Trophoblast cell (in vitro differentiated cells and primary cell): ENCODE measurements around the gene FGD5.
A peak's percentile ranks its signal among the peaks of the same experiment; 100 is the strongest.
"Not testable (repeated sequence)": the region's sequence is repeated elsewhere in the genome, so short reads cannot be mapped to it uniquely, and the experiment has no call there.

ENCODE experiments used
- DNase-seq, 2 donors: peaks; one replicate each; pipeline ENCODE4 v3.0.0-alpha.2; 2016
- H2AFZ ChIP-seq: 2 replicates; pipeline ENCODE4 v1.6.1; 2013; ENCODE audit warnings: low read length, moderate library complexity, mild to moderate bottlenecking; ENCODE audit not compliant: insufficient read depth, poor library complexity
- H2AK5ac ChIP-seq: 2 replicates; pipeline ENCODE4 v1.6.1; 2013; ENCODE audit warnings: mild to moderate bottlenecking, low read length
- H2BK120ac ChIP-seq: 2 replicates; pipeline ENCODE4 v1.6.1; 2013; ENCODE audit warnings: low read length, mild to moderate bottlenecking, moderate library complexity; ENCODE audit not compliant: insufficient read depth, poor library complexity
- H2BK12ac ChIP-seq: 2 replicates; pipeline ENCODE4 v1.6.1; 2013; ENCODE audit warnings: mild to moderate bottlenecking, low read length, moderate library complexity
- H2BK5ac ChIP-seq: 2 replicates; pipeline ENCODE4 v1.6.1; 2013; ENCODE audit warnings: low read length, low read depth, moderate library complexity, mild to moderate bottlenecking; ENCODE audit not compliant: poor library complexity
- H3K14ac ChIP-seq: 2 replicates; pipeline ENCODE4 v1.6.1; 2013; ENCODE audit warnings: mild to moderate bottlenecking, low read length
- H3K18ac ChIP-seq: 2 replicates; pipeline ENCODE4 v1.6.1; 2013; ENCODE audit warnings: mild to moderate bottlenecking, low read length
- H3K23ac ChIP-seq: 2 replicates; pipeline ENCODE4 v1.6.1; 2013; ENCODE audit warnings: low read length
- H3K27ac ChIP-seq: 2 replicates; pipeline ENCODE4 v1.5.1; 2013; ENCODE audit warnings: low read depth, mild to moderate bottlenecking, inconsistent platforms, low read length, moderate library complexity
- H3K27me3 ChIP-seq: 2 replicates; pipeline ENCODE4 v1.6.1; 2013; ENCODE audit warnings: inconsistent platforms, mild to moderate bottlenecking, low read length, moderate library complexity; ENCODE audit not compliant: insufficient read depth
- H3K36me3 ChIP-seq, 2 experiments: 1 replicate in 1 of 2; 2 replicates in 1 of 2; pipeline ENCODE4 v1.6.1; 2013; ENCODE audit warnings: low read length in 2 of 2, mild to moderate bottlenecking in 2 of 2, moderate library complexity in 1 of 2; ENCODE audit not compliant: insufficient read depth in 2 of 2, control insufficient read depth in 1 of 2
- H3K4ac ChIP-seq: 2 replicates; pipeline ENCODE4 v1.6.1; 2013; ENCODE audit warnings: low read depth, mild to moderate bottlenecking, low read length, moderate library complexity
- H3K4me1 ChIP-seq, 2 experiments: 1 replicate in 1 of 2; 2 replicates in 1 of 2; pipeline ENCODE4 v1.6.1; 2013; ENCODE audit warnings: low read length in 2 of 2, mild to moderate bottlenecking in 2 of 2, moderate library complexity in 1 of 2; ENCODE audit not compliant: insufficient read depth in 2 of 2, control insufficient read depth in 1 of 2
- H3K4me2 ChIP-seq: 2 replicates; pipeline ENCODE4 v1.6.1; 2013; ENCODE audit warnings: inconsistent platforms, mild to moderate bottlenecking, low read length, moderate library complexity
- H3K4me3 ChIP-seq: 2 replicates; pipeline ENCODE4 v1.5.1; 2013; ENCODE audit warnings: mild to moderate bottlenecking, low read depth, low read length, inconsistent platforms
- H3K79me1 ChIP-seq: one replicate; pipeline ENCODE4 v1.6.1; 2013; ENCODE audit warnings: low read length
- H3K79me2 ChIP-seq: 2 replicates; pipeline ENCODE4 v1.6.1; 2013; ENCODE audit warnings: low read length, mild to moderate bottlenecking; ENCODE audit not compliant: control insufficient read depth, insufficient read depth, poor library complexity
- H3K9ac ChIP-seq: 2 replicates; pipeline ENCODE4 v1.6.1; 2013; ENCODE audit warnings: mild to moderate bottlenecking, low read length
- H3K9me3 ChIP-seq: 2 replicates; pipeline ENCODE4 v1.6.1; 2013; ENCODE audit warnings: low read depth, mild to moderate bottlenecking, control low read depth, inconsistent platforms, low read length; ENCODE audit not compliant: insufficient read depth
- H4K12ac ChIP-seq: 2 replicates; pipeline ENCODE4 v1.6.1; 2013; ENCODE audit warnings: low read depth, mild to moderate bottlenecking, low read length, moderate library complexity
- H4K8ac ChIP-seq: 2 replicates; pipeline ENCODE4 v1.6.1; 2013; ENCODE audit warnings: low read depth, mild to moderate bottlenecking, low read length, moderate library complexity
- H4K91ac ChIP-seq: one replicate; pipeline ENCODE4 v1.6.1; 2013; ENCODE audit warnings: low read depth, mild to moderate bottlenecking, low read length, moderate library complexity
- WGBS: extraction: QIAGEN DNeasy Blood & Tissue Kit; methylation state at CpG from one replicate; pipeline ENCODE4 v1.1.7; 2013; ENCODE audit warnings: missing lambda C conversion rate; ENCODE audit not compliant: insufficient read length, insufficient coverage; ENCODE audit errors: extremely low coverage; 5-methylcytosine and 5-hydroxymethylcytosine counted together

The FGD5 gene

GRCh38 chr3:14899993-14900618 is 81.3 kb downstream of the FGD5 start:
- Histone ChIP-seq H2BK12ac (no peak overlapping the region), H3K27ac (no peak overlapping the region), H3K4me2 (no peak overlapping the region), H4K12ac (no peak overlapping the region), H3K36me3 (peaks cover 12 to 14% of the 10 kb centered on the region in 2 experiments), H2AFZ (no peak overlapping the region), H3K14ac (no peak overlapping the region), H2AK5ac (no peak overlapping the region), H3K79me1 (no peaks in the 10 kb centered on the region), H3K4me1 (no peaks in the 10 kb centered on the region), H4K8ac (no peak overlapping the region), H2BK5ac (no peak overlapping the region), H3K4me3 (no peak overlapping the region), H3K27me3 (no peaks in the 10 kb centered on the region), H3K79me2 (no peaks in the 10 kb centered on the region), H3K4ac (no peak overlapping the region), H2BK120ac (no peak overlapping the region), H3K18ac (no peak overlapping the region), H4K91ac (no peak overlapping the region), H3K23ac (no peak overlapping the region), H3K9me3 (peaks cover 3% of the 10 kb centered on the region), H3K9ac (no peak overlapping the region)
- no CpG with 5 or more reads among the region's 9 CpGs for whole genome bisulfite sequencing
- DNase-seq = no peak

- Histone ChIP-seq H3K27me3 (no peaks in the 10 kb centered on the region), H2BK12ac (no peak overlapping the region), H3K4me1 (no peaks in the 10 kb centered on the region), H3K14ac (no peak overlapping the region), H3K4ac (no peak overlapping the region), H3K9me3 (peaks cover 3% of the 10 kb centered on the region), H4K8ac (no peak overlapping the region), H3K79me1 (no peaks in the 10 kb centered on the region), H2AFZ (no peak overlapping the region), H2AK5ac (no peak overlapping the region), H3K18ac (no peak overlapping the region), H3K79me2 (no peaks in the 10 kb centered on the region), H3K36me3 (peaks cover 12 to 14% of the 10 kb centered on the region in 2 experiments), H2BK120ac (no peak overlapping the region), H3K4me3 (no peak overlapping the region), H4K12ac (no peak overlapping the region), H3K23ac (no peak overlapping the region), H3K4me2 (no peak overlapping the region), H4K91ac (no peak overlapping the region), H3K9ac (no peak overlapping the region), H3K27ac (no peak overlapping the region), H2BK5ac (no peak overlapping the region)
- no CpG with 5 or more reads among the region's 15 CpGs for WGBS
- DNase-seq = no peak
Measured at GRCh38 chr3:14900881-14901873, 82.4 kb downstream of the FGD5 start.

GRCh38 chr3:14902719-14903118 is 84.0 kb downstream of the FGD5 start:
- Histone ChIP-seq H2BK12ac (no peak overlapping the region), H4K12ac (no peak overlapping the region), H3K4me3 (peak overlapping the region; percentile 3), H3K23ac (no peak overlapping the region), H3K18ac (no peak overlapping the region), H3K4me2 (no peak overlapping the region), H2AK5ac (no peak overlapping the region), H2BK120ac (no peak overlapping the region), H4K91ac (no peak overlapping the region), H3K79me1 (no peaks in the 10 kb centered on the region), H2BK5ac (no peak overlapping the region), H3K27ac (no peak overlapping the region), H3K14ac (no peak overlapping the region), H3K27me3 (no peaks in the 10 kb centered on the region), H3K4ac (no peak overlapping the region), H3K9ac (no peak overlapping the region), H2AFZ (no peak overlapping the region), H3K79me2 (no peaks in the 10 kb centered on the region), H4K8ac (no peak overlapping the region), H3K4me1 (no peaks in the 10 kb centered on the region), H3K36me3 (peaks cover 16 to 18% of the 10 kb centered on the region in 2 experiments), H3K9me3 (peaks cover 2% of the 10 kb centered on the region)
- DNase-seq = no peak
- no CpG with 5 or more reads among the region's 7 CpGs for WGBS

GRCh38 chr3:14903501-14903900 is 84.7 kb downstream of the FGD5 start:
- not testable (repeated sequence) for H3K9ac ChIP-seq, H3K27me3 ChIP-seq, H3K79me1 ChIP-seq, H3K4me1 ChIP-seq, H3K9me3 ChIP-seq, H3K4ac ChIP-seq, H4K12ac ChIP-seq, H3K4me3 ChIP-seq, H4K8ac ChIP-seq, H2BK120ac ChIP-seq, H2AK5ac ChIP-seq, H3K4me2 ChIP-seq, H3K23ac ChIP-seq, DNase-seq, H3K14ac ChIP-seq, H3K79me2 ChIP-seq, H2AFZ ChIP-seq, H4K91ac ChIP-seq, H2BK12ac ChIP-seq, H2BK5ac ChIP-seq, H3K27ac ChIP-seq, H3K18ac ChIP-seq
- no CpG with 5 or more reads among the region's 3 CpGs for WGBS
- peaks cover 13 to 14% of the 10 kb centered on the region in 2 experiments for H3K36me3 ChIP-seq
